Suprapubic skin (tissue), 3 donors: ENCODE results near the gene CASKIN2.

Experiments used
- CTCF ChIP-seq, 2 donors: fragments of 200-600 bp in 1 of 2; fragments of 450-650 bp in 1 of 2; sonication (generic) in 1 of 2; IDR thresholded peaks; one replicate each; pipeline ENCODE4 v1.5.1; 2016 to 2019; ENCODE audit warnings: antibody characterized with exemption in 2 of 2, mild to moderate bottlenecking in 1 of 2, moderate library complexity in 1 of 2
- POLR2A ChIP-seq, 2 donors: fragments of 450-650 bp; IDR thresholded peaks; one replicate each; pipeline ENCODE4 v1.6.1; 2017; ENCODE audit warnings: antibody characterized with exemption in 2 of 2, mild to moderate bottlenecking in 2 of 2, moderate library complexity in 2 of 2

- TF ChIP-seq CTCF (IDR thresholded peaks at IDR 0.05) (no peak), POLR2A (IDR thresholded peaks at IDR 0.05) (no peak)
Observed at GRCh38 chr17:75551266-75551665, 35.9 kb upstream of the CASKIN2 start.
